Ovary (tissue), 9 donors: ENCODE data around the gene NELFCD. TPM values are rescaled to one million over a fixed set of nuclear protein-coding genes. Genes with fewer than 3 reads are reported as not detected.
A peak's percentile ranks its signal among the peaks of the same experiment; 100 is the strongest.

ENCODE experiments used
- DNase-seq, 5 donors: peaks; one replicate each; pipeline ENCODE4 v3.0.0-alpha.2; 2019 to 2020
- H3K27ac ChIP-seq, 2 donors: fragments of 200-600 bp; one replicate each; pipeline versions ENCODE4 v1.5.1 to v1.8.0; 2019 to 2022
- H3K27me3 ChIP-seq: fragments of 200-600 bp; one replicate; pipeline ENCODE4 v1.8.0; 2022
- H3K36me3 ChIP-seq: fragments of 200-600 bp; sonication (generic); one replicate; pipeline ENCODE4 v1.5.1; 2019
- H3K4me1 ChIP-seq: one replicate; pipeline ENCODE4 v1.8.1; 2013; ENCODE audit warnings: mild to moderate bottlenecking, moderate library complexity; ENCODE audit not compliant: insufficient read depth
- H3K4me3 ChIP-seq: fragments of 200-600 bp; sonication (generic); one replicate; pipeline ENCODE4 v1.5.1; 2017
- H3K9me3 ChIP-seq, 2 donors: fragments of 200-600 bp in 1 of 2; sonication (generic) in 1 of 2; one replicate each; pipeline versions ENCODE4 v1.5.1 to v1.8.1; 2013 to 2019; ENCODE audit warnings: mild to moderate bottlenecking in 1 of 2, moderate library complexity in 1 of 2
- EP300 ChIP-seq: sonication (generic); formaldehyde crosslinking; IDR thresholded peaks from one replicate; pipeline ENCODE4 v1.6.1; 2017; ENCODE audit warnings: antibody characterized with exemption
- POLR2A ChIP-seq: fragments of 450-650 bp; IDR thresholded peaks from one replicate; pipeline ENCODE4 v1.6.1; 2017; ENCODE audit warnings: antibody characterized with exemption, mild to moderate bottlenecking, moderate library complexity
- WGBS, 3 donors: extraction: QIAGEN DNeasy Blood & Tissue Kit in 1 of 3; methylation state at CpG; one replicate each; pipeline versions ENCODE4 v1.1.5 to v1.1.7; 2013 to 2017; 5-methylcytosine and 5-hydroxymethylcytosine counted together
- intact Hi-C, 4 donors: fragments of 100-400 bp; cut with DNase I; formaldehyde crosslinking; loops; one replicate each; pipeline versions ENCODE4 v1.11.0 to v1.15.1; 2022 to 2023
- polyA plus RNA-seq, 2 donors: library from polyadenylated mRNA; stranded (reverse); fragments of 200-250 nt in 1 of 2; fragments of 350-450 nt in 1 of 2; fragmentation: Illumina TruSeq in 1 of 2; extraction: RNeasy Lipid Tissue Mini Kit (QIAGEN cat#74804) in 1 of 2; gene quantifications; one replicate each; pipeline ENCODE4 v1.2.3, GENCODE V29; 2013 to 2014
- total RNA-seq, 7 donors: library from RNA; depleted of rRNA in 2 of 7; stranded (reverse); fragments of >200 nt in 2 of 7; fragmentation: NEBNext Ultra II Directional in 3 of 7; extraction: Animal tissue kit (Norgen Biotek cat#: 25700) in 3 of 7; gene quantifications; one replicate each; pipeline versions ENCODE4 v1.1.0 to v1.2.4, GENCODE V29; 2016 to 2023
- TF ChIP-seq, protein P1 (sequence below), 3 donors: fragments of 450-650 bp in 2 of 3; fragments of 200-600 bp in 1 of 3; IDR thresholded peaks; one replicate each; pipeline versions ENCODE4 v1.5.1 to v1.8.0; 2016 to 2022; ENCODE audit warnings: antibody characterized with exemption in 3 of 3, mild to moderate bottlenecking in 1 of 3
- donor health status: DM: no; HTN: no; CAD: no; lungs with moderate emphysema.
- donor health status: DM: no; HTN: no; CAD: no.
- donor health status: Bipolar disorder and iron deficiency.
- donor health status: DM: yes; HTN: yes; CAD: no.
- donor health status: DM: no; HTN: no; CAD: no.
- donor health status: DM: yes; HTN: yes; CAD: no.

Gene NELFCD
- total and polyA plus RNA-seq, 9 donors: 36.7 to 74.9 (median 59.4) TPM

GRCh38 chr20:59028812-59029211, 47.8 kb downstream of the NELFCD start:
- H3K27me3 ChIP-seq: no peaks in the 10 kb centered on the region
- TF ChIP-seq, protein P1, sequence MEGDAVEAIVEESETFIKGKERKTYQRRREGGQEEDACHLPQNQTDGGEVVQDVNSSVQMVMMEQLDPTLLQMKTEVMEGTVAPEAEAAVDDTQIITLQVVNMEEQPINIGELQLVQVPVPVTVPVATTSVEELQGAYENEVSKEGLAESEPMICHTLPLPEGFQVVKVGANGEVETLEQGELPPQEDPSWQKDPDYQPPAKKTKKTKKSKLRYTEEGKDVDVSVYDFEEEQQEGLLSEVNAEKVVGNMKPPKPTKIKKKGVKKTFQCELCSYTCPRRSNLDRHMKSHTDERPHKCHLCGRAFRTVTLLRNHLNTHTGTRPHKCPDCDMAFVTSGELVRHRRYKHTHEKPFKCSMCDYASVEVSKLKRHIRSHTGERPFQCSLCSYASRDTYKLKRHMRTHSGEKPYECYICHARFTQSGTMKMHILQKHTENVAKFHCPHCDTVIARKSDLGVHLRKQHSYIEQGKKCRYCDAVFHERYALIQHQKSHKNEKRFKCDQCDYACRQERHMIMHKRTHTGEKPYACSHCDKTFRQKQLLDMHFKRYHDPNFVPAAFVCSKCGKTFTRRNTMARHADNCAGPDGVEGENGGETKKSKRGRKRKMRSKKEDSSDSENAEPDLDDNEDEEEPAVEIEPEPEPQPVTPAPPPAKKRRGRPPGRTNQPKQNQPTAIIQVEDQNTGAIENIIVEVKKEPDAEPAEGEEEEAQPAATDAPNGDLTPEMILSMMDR (IDR thresholded peaks at IDR 0.05): no peak
- no peak for TF ChIP-seq EP300
- no peak for TF ChIP-seq POLR2A
- H3K4me1 ChIP-seq: peaks cover 6% of the 10 kb centered on the region
- H3K36me3 ChIP-seq: no peaks in the 10 kb centered on the region
- no peak overlapping the region for H3K27ac ChIP-seq
- no peak for DNase-seq
- 30 to 51% (median 42%) methylated on average over 2 of the region's 2 CpGs for WGBS, 3 donors
- intact Hi-C loops: no loop called here
- no peak overlapping the region for H3K4me3 ChIP-seq
- no peaks in the 10 kb centered on the region for H3K9me3 ChIP-seq

DNA sequence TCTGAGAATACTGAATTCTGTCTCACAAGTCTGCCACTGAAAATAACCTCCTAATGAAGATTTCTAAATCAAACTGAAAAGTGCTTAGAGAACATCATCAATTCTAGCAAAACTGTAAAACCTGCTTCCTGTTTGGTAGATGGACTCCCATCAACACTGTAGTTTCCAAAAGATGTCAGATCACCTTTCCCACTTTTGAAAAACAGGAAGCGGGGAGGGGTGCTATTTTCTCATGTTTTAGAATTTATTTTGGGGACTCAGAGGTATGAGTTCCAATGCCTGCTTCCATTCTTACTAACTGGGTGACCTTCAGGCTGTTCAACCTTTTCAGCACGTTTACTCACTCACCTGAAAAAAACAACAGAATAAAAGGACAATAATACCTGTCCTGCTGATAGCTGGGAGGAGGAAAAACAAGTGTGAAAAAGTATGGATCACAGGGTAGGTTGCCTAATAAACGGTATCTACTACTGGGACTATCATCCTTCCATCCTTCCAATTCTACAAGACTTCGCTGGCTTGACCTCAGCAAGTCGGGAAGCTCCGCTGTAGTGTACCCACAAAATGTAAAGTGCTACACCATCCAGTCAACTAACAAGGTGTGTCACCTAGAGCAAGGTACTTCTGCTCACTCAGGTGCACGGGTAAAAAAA, 50.0 kb downstream of the NELFCD start:
- DNase-seq: no peak
- no peaks in the 10 kb centered on the region for H3K9me3 ChIP-seq
- TF ChIP-seq, protein P1 (IDR thresholded peaks at IDR 0.05): no peak
- no peak for TF ChIP-seq EP300
- no peak for TF ChIP-seq POLR2A
- peak overlapping the region; percentile 86 for H3K4me3 ChIP-seq
- peaks cover 6% of the 10 kb centered on the region for H3K4me1 ChIP-seq
- H3K27me3 ChIP-seq: no peaks in the 10 kb centered on the region
- H3K27ac ChIP-seq: no peak overlapping the region
- WGBS, 3 donors: 68 to 74% (median 71%) methylated on average over 7 of the region's 7 CpGs
- intact Hi-C loops: loop anchor here in 1 of 4 donors (5.0 kb wide), 1 partner anchor 139 kb away; no protein-coding TSS in a partner anchor
- H3K36me3 ChIP-seq: no peaks in the 10 kb centered on the region

DNA sequence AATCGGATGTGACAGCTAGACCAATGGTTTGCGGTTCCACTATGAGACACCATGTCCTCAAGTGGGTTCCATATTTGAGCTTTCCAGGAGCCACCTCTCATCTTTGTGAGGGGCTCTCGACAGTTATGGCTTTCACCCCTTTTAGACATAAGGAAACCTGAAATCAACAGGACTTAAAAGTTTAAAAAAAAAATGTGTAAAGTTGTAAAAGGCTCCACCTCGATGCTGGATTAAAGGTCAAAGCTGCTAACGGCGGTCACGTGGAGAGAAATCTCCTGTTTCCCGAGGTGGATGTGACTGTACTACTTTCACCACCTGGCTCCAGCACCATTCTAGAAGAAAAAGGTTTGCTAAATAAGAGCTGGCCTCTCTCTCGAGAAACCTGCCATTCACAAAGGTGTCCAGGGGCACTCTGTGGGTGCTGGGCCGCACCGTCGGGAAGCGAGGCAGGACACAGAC, 50.5 kb downstream of the NELFCD start:
- Histone ChIP-seq H3K4me3 (peak overlapping the region; percentile 86), H3K9me3 (no peaks in the 10 kb centered on the region), H3K36me3 (no peaks in the 10 kb centered on the region), H3K4me1 (peaks cover 6% of the 10 kb centered on the region), H3K27me3 (no peaks in the 10 kb centered on the region), H3K27ac (peak overlapping the region in 1 of 2 donors; percentile 70)
- TF ChIP-seq, protein P1 (IDR thresholded peaks at IDR 0.05): no peak
- TF ChIP-seq EP300: no peak
- intact Hi-C loops: loop anchor here in 1 of 4 donors (2.0 to 5.0 kb wide), 2 partner anchors 51 to 139 kb away; partner anchors contain the start of gene NELFCD
- DNase-seq: no peak
- WGBS, 3 donors: 15 to 17% (median 15%) methylated on average over 13 of the region's 13 CpGs

DNA sequence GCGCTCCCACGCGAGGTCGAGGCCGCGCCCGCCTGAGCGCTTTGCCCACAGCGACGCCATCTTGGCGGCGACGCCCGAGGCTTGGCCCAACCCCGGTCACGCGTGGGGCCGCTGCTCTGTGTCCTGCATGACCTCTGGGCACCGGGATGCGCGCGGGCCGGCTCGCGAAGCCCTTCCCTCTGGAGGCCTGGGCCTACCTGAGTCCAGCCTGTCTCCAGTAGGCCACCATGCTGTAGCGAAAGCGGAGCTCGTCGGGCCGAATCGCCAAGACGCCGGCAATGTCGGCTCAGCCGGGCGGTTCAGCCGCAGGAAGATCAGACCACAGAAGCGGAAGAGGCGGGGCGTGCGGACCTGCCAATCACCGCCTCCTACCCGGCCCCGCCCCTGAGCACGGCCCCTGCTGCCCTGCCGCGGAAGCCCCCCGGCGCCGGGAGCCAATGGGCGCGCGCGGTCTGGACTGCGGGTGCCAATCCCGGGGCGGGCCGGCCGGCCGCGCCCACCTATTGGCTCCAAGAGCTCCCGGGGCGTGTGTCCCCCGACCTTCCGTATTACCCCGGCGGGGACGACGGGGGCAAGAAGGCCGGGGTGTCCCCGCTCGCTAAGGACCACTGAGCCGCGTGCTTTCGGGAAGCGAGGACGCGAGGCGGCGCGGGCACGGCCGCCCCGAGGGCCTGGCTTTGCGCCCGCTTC, 51.1 kb downstream of the NELFCD start, which contains the start of gene ATP5F1E:
Gene ATP5F1E, minus strand, starts transcription at position 313 of the 690 bp plus-strand sequence. Its CDS starts 84 bp downstream, at position 229.
- H3K36me3 ChIP-seq: no peaks in the 10 kb centered on the region

More for the DNA sequence above, 51.1 kb downstream of the NELFCD start, which contains the start of gene ATP5F1E:
- 0 to 1% (median 0%) methylated on average over 49 to 86 of the region's 86 CpGs for WGBS, 3 donors
- Histone ChIP-seq H3K27ac (peak within 1 kb of the TSS; percentile 68 to 70), H3K9me3 (no peaks in the 10 kb centered on the region), H3K4me3 (peak within 1 kb of the TSS; percentile 86), H3K27me3 (no peaks in the 10 kb centered on the region), H3K4me1 (peaks cover 6% of the 10 kb centered on the region)
- peak; percentile 94 to 98 (median 95) for DNase-seq
- TF ChIP-seq POLR2A: peak; percentile 67
- TF ChIP-seq, protein P1 (IDR thresholded peaks at IDR 0.05): no peak
- intact Hi-C loops: loop anchor here in 1 of 4 donors (2.0 to 5.0 kb wide), 2 partner anchors 51 to 140 kb away; partner anchors contain the start of gene NELFCD
